Activated CD4-positive, alpha-beta T cell treated with anti-CD3 and anti-CD28 coated beads, Interleukin-2, amount 50 U/mL, for 24 hours (primary cell): ENCODE measurements around the gene TOX3.

Experiments used
- DNase-seq, 2 donors: peaks; one replicate each; pipeline ENCODE4 v3.0.0-alpha.2; 2020; ENCODE audit warnings: low read depth in 1 of 2, low spot score in 1 of 2

The TOX3 gene

DNA sequence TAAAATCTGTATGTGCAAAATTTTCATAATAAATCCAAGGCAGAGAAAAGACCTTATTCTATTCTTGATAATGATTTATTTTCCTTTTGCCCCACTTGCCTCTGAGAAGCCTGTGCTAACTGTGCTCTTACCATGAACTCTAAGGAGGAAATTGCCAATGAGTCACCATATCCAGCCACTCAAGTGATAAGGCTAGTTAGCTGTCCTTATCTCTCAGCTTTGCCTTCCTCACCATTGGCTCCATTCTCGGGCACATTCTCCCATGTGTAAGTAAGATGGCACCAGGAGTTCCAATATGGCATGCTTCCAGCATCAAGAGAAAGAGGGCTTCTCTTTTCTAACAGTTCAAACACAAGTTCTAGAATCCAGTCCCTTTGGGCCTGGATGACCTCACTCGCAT lies 142.4 kb downstream of the TOX3 start:
- DNase-seq: no peak

DNA sequence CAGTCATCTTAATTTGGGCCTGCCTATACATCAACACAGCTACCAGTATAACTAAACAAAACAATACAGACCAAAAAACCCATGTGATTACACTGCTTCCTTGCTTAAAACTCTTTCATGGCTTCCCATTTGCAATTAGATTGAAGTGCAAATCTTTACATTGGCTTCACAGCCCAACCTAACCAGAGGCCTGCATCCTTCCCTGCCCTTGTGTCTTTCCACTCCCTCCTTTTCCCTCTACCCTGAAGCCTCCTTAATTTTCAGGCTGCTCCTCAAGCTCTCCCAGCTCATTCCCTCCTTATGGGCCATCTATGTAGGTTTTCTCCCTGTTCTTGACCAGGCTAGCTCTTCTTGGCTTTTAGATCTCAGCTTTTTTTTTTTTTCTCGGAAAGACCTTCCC lies 147.8 kb downstream of the TOX3 start:
- no peak for DNase-seq

DNA sequence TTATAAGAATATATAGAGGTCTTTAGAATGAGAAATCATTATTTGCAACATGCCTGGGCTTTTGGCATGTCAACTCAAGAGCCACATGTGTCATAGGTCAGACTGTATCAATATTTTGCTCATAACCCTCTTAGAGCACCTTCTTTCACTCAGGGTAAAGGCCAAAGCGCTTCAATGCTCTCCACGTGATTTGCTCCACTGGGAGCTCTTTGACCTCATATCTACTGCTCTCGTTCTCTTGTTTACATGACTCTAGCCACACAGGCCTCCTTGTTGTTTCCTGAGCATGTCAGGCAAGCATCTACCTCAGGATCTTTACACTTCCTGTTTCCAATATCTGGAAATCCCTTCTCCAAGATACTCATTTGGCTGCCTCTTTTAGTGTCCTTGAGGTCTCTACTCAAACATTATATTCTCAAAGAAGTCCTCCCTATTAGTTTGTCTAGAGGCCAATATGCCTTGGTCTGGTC lies 148.4 kb downstream of the TOX3 start:
- no peak for DNase-seq

DNA sequence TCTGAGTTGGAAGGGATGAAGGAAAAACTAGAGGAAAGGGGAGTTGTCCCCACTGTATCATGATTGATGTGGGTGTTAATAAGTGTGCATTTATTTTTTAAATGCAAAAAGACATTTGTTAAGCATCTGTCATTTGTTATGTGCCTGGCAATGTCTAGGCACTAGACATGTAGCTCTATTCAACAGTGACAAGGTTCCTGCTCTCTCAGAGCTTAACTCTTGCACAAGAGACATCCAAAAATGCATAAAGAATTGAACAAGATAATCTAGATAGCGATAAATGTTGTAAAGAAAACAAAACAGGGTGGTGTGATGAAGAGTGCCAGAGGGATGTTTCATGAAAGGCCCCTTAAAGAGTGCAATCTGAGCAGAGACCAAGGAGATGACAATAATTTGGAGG lies 148.9 kb downstream of the TOX3 start:
- no peak for DNase-seq

DNA sequence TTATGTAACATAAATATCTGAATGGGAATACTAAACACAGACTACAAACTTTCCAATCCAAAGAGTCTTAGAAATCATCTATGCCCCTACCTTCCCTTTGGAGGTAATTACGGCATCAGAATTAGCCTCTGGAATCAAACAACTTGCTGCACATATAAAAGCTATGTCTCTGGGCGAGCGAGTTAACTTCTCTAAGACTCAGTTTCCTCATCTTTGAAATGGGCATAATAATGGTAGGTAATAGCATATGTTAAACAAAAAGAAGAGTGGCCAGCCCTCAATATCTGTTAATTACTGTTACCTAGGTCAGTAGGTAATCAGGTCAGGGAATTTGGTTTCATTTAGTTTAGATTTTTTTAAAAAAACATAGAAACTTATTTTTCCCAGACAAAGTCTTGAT lies 153.5 kb downstream of the TOX3 start:
- DNase-seq: no peak

DNA sequence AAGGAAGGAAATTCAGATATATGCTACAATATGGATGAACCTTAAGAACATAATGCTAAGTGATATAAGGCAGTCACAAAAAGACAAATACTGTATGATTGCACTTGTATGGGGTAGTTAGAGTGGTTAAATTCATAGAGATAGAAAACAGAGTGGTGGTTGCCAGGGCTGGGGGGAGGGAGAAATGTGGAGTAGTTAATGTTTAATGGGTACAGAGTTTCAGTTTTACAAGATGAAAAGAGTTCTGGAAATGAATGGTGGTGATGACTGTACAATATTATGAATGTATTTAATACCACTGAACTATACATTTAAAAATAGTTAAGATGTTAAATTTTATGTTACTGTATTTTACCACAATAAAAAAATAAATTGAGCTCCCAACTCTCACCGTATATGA lies 157.9 kb downstream of the TOX3 start:
- no peak for DNase-seq
